T-helper 2 cell treated with Interferon-gamma antibody and Interleukin-4, amounts not matched to agents 5 μg/mL and 100 μg/mL, for 36 hours (primary cell): ENCODE measurements around the gene SGO2.

Experiments
- DNase-seq: peaks from one replicate; pipeline ENCODE4 v3.0.0; 2021; ENCODE audit warnings: low spot score
- H3K27ac Mint-ChIP-seq: one replicate; pipeline ENCODE4 v1.8.0; 2021; ENCODE audit warnings: mild to moderate bottlenecking, mixed read lengths
- H3K27me3 Mint-ChIP-seq: one replicate; pipeline ENCODE4 v1.8.0; 2021; ENCODE audit warnings: low read depth, mixed read lengths
- H3K36me3 Mint-ChIP-seq: one replicate; pipeline ENCODE4 v1.8.0; 2021; ENCODE audit warnings: low read depth, mixed read lengths
- H3K4me1 Mint-ChIP-seq: one replicate; pipeline ENCODE4 v1.8.0; 2021; ENCODE audit warnings: low read depth, mixed read lengths
- H3K4me3 Mint-ChIP-seq: one replicate; pipeline ENCODE4 v1.8.0; 2022; ENCODE audit warnings: mild to moderate bottlenecking, moderate library complexity, mixed read lengths
- H3K9me3 Mint-ChIP-seq: one replicate; pipeline ENCODE4 v1.8.0; 2021; ENCODE audit warnings: mixed read lengths

The SGO2 gene

DNA sequence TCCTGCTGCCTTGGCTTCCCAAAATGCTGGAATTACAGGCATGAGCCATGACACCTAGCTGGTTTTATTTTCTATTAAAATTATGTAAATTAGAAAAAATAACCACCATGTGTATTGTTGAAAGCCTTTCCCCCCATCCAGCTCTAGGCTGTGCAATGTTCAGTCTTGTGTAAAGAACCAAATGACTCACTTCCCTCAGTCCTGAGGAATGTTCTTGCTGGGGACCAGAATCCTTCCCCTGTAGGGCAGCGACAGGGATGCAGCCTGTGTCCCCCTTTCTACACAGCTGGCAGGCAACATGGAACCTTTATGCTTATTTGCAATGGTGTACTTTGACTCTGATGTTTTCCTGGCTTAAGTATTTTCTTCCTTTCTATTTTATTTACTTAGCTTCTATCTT, 89.2 kb downstream of the SGO2 start:
- H3K4me3 Mint-ChIP-seq, result no peak overlapping the region
- no peaks in the 10 kb centered on the region for H3K36me3 Mint-ChIP-seq
- H3K27ac Mint-ChIP-seq, result no peak overlapping the region
- no peaks in the 10 kb centered on the region for H3K9me3 Mint-ChIP-seq
- DNase-seq, result no peak
- H3K27me3 Mint-ChIP-seq, result no peaks in the 10 kb centered on the region
- H3K4me1 Mint-ChIP-seq, result peaks cover 14% of the 10 kb centered on the region

DNA sequence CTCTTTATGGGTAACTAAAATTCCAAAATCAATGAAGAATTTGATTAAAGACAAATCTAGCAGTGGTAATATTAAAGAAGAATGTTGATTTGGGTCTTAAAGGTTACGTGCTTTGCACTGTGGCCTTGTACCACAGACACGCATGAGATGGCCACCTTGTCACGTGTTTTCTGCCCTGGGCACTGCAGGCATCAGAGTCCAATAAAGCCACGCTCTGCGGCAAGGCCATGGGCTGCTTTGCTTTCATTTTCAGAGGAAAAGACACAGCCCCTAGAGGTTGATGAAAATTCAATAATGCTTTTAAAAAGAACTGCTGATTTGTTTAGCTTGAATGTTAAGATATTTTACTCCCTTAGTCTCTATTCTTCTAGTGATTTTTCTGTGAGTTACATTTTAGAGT, 90.2 kb downstream of the SGO2 start:
- H3K36me3 Mint-ChIP-seq, result no peaks in the 10 kb centered on the region
- no peak overlapping the region for H3K4me3 Mint-ChIP-seq
- H3K9me3 Mint-ChIP-seq, result no peaks in the 10 kb centered on the region
- no peaks in the 10 kb centered on the region for H3K27me3 Mint-ChIP-seq
- no peak for DNase-seq
- H3K4me1 Mint-ChIP-seq, result peaks cover 14% of the 10 kb centered on the region
- no peak overlapping the region for H3K27ac Mint-ChIP-seq

DNA sequence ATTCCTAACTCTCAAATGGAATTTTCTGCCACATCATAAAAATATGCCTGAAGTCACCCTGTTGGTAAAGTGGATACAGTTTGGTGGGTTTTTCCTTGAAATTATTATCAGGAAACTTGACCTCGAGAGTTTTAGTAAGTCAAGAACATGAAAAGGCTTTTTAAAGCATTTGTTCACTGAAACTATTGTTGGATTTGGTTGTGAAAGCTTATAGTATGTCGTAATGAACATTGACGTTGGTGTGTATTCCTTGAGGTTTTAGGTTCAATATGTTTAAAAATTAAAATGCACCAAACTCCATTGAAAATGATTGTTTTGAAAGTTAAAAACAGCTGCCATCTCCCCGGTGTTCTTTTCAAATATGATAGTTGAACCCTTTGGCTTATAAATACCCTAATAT, 90.6 kb downstream of the SGO2 start:
- Mint-ChIP-seq H3K4me1 (peaks cover 14% of the 10 kb centered on the region), H3K27ac (no peak overlapping the region), H3K9me3 (no peaks in the 10 kb centered on the region), H3K27me3 (no peaks in the 10 kb centered on the region), H3K4me3 (no peak overlapping the region), H3K36me3 (no peaks in the 10 kb centered on the region)
- DNase-seq, result no peak

DNA sequence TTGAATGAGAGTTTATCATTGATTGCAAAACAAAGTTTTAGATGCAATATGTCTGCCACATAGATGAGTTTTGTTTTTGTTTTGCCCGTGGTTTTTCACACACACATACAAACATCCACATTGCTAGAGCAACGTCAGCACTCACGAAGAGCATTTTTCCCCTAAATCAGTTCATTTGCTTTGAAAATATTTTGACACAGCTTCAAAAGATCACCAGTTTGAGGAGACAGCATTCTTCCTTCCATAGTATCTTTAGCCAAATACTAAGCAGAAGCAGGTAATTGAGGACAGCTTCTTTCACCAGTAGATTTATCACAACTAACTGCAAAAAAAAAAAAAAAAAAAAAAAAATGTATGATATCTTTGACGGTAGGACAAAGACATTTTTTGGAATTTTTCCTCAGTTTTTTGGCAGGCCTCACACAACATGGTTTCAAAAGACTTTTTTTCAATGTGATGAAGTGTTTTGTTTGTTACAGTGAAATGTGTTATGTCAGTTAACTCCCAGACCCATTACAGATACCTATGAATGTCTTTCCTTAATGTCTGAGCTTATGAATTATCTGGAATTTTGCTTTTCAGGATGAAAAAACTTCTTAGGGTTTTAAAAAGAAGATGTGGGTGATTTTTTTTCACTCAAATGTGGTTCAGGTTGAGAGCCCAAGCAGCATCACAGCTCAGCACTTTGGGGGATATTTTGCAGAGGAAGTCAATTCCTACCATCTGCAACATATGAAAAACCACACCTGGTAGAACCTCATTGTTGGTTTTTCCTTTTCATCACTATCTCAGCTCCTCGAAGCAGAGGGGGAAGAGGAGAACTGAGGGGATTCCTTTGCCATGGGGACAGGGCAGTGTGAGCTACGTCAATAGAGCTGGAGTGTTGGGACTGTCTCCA, 91.4 kb downstream of the SGO2 start:
- peaks cover 14% of the 10 kb centered on the region for H3K4me1 Mint-ChIP-seq
- H3K4me3 Mint-ChIP-seq, result no peak overlapping the region
- H3K27ac Mint-ChIP-seq, result no peak overlapping the region
- H3K36me3 Mint-ChIP-seq, result no peaks in the 10 kb centered on the region
- H3K9me3 Mint-ChIP-seq, result no peaks in the 10 kb centered on the region
- H3K27me3 Mint-ChIP-seq, result no peaks in the 10 kb centered on the region
- DNase-seq, result no peak

DNA sequence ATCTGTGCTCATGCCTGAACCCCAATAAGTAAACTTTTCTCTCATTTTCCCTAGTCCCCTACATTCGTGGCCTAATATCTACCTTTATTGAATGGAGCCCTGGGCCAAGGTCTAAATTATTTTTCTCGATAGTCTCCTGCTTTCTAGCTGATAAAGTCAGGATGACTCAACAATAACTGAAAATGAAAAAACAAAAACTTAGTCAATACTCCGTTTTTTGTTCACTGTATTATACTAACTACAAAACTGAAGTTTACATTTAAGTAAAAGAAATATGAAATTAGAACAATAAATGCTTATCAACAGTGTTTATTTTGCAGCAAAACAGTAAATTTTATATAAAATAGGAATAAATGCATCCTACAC, 92.0 kb downstream of the SGO2 start:
- Mint-ChIP-seq H3K4me1 (peaks cover 14% of the 10 kb centered on the region), H3K27me3 (no peaks in the 10 kb centered on the region), H3K36me3 (no peaks in the 10 kb centered on the region), H3K4me3 (no peak overlapping the region), H3K27ac (no peak overlapping the region), H3K9me3 (no peaks in the 10 kb centered on the region)
- DNase-seq, result no peak

DNA sequence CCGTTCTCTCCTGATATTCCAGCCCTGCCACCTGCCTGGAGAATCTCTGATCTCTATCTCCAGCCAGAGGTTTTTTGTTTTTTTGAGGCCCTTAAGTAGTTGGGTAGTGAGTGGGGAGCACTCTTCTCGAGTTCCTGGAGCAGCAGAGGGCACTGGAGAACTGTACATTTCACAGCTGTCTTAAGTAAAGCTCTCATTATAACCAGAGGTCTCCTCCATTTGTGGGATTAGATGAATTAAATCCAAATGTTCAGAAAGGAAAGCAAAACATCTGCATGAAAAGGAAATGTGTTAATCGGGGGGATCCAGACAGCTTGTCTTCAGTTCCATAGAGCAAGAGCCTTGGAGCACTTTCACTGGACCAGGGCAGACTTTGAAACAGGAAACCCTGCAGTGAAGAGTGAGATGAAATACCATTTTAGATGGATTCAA, 92.6 kb downstream of the SGO2 start:
- Mint-ChIP-seq H3K27ac (no peak overlapping the region), H3K36me3 (no peaks in the 10 kb centered on the region), H3K9me3 (no peaks in the 10 kb centered on the region), H3K4me1 (peaks cover 14% of the 10 kb centered on the region), H3K4me3 (no peak overlapping the region), H3K27me3 (no peaks in the 10 kb centered on the region)
- DNase-seq, result no peak

DNA sequence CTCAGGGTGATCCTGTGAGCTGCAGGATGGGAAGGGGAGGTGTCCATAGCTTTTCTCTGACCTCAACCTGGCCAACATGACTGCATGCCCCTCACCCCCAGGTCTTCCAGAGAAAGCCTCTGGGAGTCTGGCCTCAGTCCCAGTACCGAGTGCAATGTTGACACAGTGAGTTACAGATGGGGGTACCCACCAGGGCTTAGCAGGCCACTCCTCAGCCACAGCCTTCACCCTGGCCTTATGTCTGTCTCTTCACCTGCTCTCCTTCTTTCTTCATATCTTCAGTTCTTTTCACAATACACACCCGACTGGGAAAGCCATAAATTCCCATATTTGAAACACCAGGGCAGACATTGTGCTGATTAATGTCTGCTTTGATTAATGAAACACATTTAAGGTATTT, 93.3 kb downstream of the SGO2 start:
- H3K27me3 Mint-ChIP-seq, result no peaks in the 10 kb centered on the region
- H3K4me3 Mint-ChIP-seq, result no peak overlapping the region
- H3K9me3 Mint-ChIP-seq, result no peaks in the 10 kb centered on the region
- no peak for DNase-seq
- peaks cover 13% of the 10 kb centered on the region for H3K4me1 Mint-ChIP-seq
- H3K36me3 Mint-ChIP-seq, result no peaks in the 10 kb centered on the region
- no peak overlapping the region for H3K27ac Mint-ChIP-seq

DNA sequence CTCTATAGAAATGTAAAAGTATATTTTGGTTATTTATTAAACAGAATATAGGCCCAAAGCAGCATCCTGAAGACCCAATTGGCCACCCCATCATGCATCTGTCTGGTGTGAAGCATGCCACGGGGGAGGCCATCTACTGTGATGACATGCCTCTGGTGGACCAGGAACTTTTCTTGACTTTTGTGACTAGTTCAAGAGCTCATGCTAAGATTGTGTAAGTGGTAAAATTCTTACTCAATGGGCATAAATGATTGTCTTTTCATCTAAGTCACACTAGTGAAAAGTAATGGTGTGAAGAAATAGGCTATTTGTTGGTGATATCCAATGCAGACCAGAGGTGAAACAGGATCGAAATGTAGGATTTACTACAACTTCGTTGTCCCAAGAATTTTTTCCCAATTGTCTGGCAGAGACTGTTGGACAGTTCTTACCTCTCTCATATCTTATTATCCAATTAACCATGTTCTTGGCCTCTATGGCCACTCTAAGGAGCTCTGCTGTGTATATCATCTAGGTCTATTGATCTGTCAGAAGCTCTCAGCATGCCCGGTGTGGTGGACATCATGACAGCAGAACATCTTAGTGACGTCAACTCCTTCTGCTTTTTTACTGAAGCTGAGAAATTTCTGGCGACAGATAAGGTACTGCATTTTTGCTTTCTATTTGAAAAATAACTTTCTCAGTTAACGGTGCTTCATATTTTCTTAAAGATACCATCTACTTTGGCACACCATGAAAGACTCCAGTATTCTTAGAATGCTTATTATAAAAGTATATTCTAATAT, 94.8 kb downstream of the SGO2 start:
- Mint-ChIP-seq H3K36me3 (no peaks in the 10 kb centered on the region), H3K27me3 (peaks cover 4% of the 10 kb centered on the region), H3K27ac (no peak overlapping the region), H3K4me3 (no peak overlapping the region), H3K9me3 (no peaks in the 10 kb centered on the region), H3K4me1 (peaks cover 13% of the 10 kb centered on the region)
- DNase-seq, result no peak

DNA sequence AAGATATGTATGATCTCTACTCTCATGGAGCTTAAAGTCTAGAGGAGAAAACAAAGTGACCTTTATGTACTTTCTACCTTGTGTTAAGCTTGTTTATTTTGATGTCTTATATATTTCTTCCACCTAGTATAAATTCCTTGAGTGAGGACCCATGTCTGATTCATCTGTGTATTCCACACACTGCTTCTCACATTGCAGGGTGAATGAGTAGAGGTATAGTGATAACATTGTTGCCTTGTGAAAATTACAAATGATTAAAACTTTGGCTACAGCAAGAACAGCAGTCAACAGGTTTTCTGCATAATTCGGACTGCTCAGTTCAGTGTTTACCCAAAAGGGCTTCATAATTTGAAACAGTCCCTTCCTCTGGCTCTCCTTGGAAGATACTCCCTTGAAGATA, 96.1 kb downstream of the SGO2 start:
- Mint-ChIP-seq H3K36me3 (no peaks in the 10 kb centered on the region), H3K4me1 (peaks cover 13% of the 10 kb centered on the region), H3K27ac (no peak overlapping the region), H3K4me3 (no peak overlapping the region), H3K27me3 (peaks cover 4% of the 10 kb centered on the region), H3K9me3 (no peaks in the 10 kb centered on the region)
- no peak for DNase-seq

DNA sequence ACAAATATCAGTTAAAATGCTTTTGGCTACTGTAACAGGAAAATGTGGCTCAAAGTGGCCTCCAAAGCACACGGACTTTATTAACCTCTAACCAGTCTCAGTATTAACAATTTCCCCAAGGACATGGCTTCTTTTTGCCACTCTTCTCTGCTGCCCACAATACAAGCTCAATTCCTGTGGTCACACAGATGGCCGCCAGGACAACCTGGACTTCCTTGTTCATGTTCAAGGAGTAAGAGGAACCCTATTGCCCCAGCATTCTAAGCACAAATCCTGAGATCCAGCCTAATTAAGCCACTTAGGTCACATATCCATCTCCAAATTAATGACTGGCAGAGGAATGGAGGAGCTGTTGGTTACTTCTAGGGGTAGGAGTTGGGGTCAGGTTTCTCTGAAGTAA, 98.0 kb downstream of the SGO2 start:
- DNase-seq, result no peak
- no peak overlapping the region for H3K4me3 Mint-ChIP-seq
- H3K27me3 Mint-ChIP-seq, result peaks cover 6% of the 10 kb centered on the region
- no peaks in the 10 kb centered on the region for H3K36me3 Mint-ChIP-seq
- peaks cover 3% of the 10 kb centered on the region for H3K4me1 Mint-ChIP-seq
- no peaks in the 10 kb centered on the region for H3K9me3 Mint-ChIP-seq
- H3K27ac Mint-ChIP-seq, result no peak overlapping the region

DNA sequence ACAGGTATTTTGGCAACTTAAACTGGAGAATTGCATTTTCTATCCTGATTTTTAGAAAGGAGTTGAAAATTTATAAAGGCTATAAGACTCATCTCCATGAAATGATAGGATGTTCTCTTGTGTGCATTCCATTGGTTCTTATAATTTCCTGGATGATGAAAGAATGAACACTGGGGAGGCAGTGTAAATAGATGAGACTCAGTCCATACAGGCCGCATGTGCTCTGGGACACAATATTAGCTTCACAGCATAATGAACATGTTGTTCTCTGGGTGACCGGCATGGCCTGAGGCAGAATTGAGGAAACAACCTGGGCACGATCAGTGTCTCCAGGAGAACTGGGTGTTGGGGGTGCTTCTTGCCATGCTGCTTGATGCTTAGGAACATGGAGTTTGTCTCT, 98.7 kb downstream of the SGO2 start:
- peaks cover 9% of the 10 kb centered on the region for H3K27me3 Mint-ChIP-seq
- no peak for DNase-seq
- no peak overlapping the region for H3K27ac Mint-ChIP-seq
- H3K9me3 Mint-ChIP-seq, result no peaks in the 10 kb centered on the region
- H3K36me3 Mint-ChIP-seq, result no peaks in the 10 kb centered on the region
- no peaks in the 10 kb centered on the region for H3K4me1 Mint-ChIP-seq
- no peak overlapping the region for H3K4me3 Mint-ChIP-seq

DNA sequence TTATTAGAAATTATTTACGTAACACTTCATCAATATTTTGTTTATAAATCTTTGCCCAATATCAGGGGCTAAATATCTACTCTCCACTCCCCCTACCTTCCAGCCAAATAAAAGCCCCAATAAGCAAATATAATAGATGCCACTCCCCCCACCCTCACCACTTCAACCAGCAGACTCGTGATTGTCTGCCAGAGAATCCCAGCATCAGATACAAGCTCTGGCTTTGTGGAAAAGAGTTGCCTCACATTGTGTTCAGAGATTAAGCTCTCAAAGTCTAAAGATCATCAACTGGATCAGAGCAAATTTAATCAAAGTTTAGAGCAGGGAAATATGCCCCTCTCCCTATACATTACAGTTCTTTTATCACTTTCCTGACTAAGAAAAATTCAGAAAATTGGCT, 99.3 kb downstream of the SGO2 start:
- no peak overlapping the region for H3K27ac Mint-ChIP-seq
- H3K27me3 Mint-ChIP-seq, result peaks cover 11% of the 10 kb centered on the region
- H3K9me3 Mint-ChIP-seq, result no peaks in the 10 kb centered on the region
- H3K4me1 Mint-ChIP-seq, result no peaks in the 10 kb centered on the region
- H3K4me3 Mint-ChIP-seq, result no peak overlapping the region
- no peak for DNase-seq
- H3K36me3 Mint-ChIP-seq, result no peaks in the 10 kb centered on the region

DNA sequence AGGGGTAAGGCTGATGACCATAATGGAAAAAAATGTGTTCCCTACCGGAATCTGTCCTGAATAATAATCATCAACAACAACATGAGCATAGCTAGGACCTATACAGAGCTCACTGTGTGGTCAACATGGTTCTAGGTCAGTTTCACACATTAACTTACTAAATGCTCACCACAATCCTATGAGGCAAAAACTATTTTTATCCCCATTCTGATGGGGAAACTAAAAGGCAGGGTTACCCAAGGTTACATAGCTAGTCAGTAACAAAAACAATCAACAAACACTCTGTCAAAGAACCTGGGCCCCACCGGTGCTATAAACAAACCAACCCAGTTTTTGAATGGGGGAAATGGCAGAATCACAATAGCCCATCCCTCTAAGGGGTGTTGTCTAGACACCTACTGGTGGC, 100.0 kb downstream of the SGO2 start:
- no peak overlapping the region for H3K27ac Mint-ChIP-seq
- no peak for DNase-seq
- H3K36me3 Mint-ChIP-seq, result no peaks in the 10 kb centered on the region
- H3K4me1 Mint-ChIP-seq, result no peaks in the 10 kb centered on the region
- no peak overlapping the region for H3K4me3 Mint-ChIP-seq
- no peaks in the 10 kb centered on the region for H3K9me3 Mint-ChIP-seq
- peaks cover 12% of the 10 kb centered on the region for H3K27me3 Mint-ChIP-seq

DNA sequence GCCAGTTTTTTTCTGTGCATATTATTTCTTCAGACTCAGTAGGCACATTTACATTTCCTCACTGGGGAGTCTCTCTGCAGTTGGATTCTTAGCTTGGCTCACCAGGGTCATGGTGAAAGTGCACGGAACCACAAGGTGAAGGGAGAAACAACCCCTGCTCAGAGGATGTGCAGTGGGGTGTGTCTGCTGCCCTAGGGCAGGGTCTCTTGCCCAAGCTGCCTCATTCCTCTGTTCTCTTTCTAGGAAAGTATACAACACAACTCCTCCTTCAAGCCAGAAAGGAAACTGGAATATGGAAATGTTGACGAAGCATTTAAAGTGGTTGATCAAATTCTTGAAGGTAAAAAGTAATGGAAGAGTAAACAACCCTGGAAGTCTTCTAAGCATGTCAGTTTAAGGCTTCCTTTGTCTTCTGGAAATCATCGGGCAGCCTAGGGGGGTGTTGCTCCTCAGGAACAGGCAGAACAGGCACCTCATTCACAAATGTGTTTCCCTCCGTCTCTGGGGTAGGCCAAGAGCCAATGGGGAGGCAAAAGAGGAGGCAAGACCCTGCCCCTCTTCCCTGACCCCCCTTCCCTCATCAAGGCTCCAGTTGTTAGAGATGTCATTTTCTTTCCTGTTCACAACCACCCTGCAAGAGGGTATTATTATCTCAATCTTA, 101.2 kb downstream of the SGO2 start:
- H3K36me3 Mint-ChIP-seq, result no peaks in the 10 kb centered on the region

More for the DNA sequence above, 101.2 kb downstream of the SGO2 start:
- Mint-ChIP-seq H3K9me3 (no peaks in the 10 kb centered on the region), H3K27ac (no peak overlapping the region), H3K4me3 (no peak overlapping the region), H3K4me1 (no peaks in the 10 kb centered on the region), H3K27me3 (peaks cover 16% of the 10 kb centered on the region)
- DNase-seq, result no peak
